ENCODE data around the gene BCS1L.

BCS1L gene

GRCh38 chr2:218659258-218659987 lies at the start of gene BCS1L, which contains the start of gene ZNF142:
TSS of gene BCS1L (plus strand) at chr2:218659683. CDS start at chr2:218660988, 1,305 bp downstream.
TSS of gene ZNF142 (minus strand) at chr2:218659623. CDS start at chr2:218656429, 3,194 bp downstream.
- DNase-seq = peak; percentile 92 to 93

- no peak for DNase-seq
Measured at GRCh38 chr2:218615868-218616315, 43.6 kb upstream of the BCS1L start.

GRCh38 chr2:218618102-218618860 lies 41.2 kb upstream of the BCS1L start:
- DNase-seq = no peak

GRCh38 chr2:218621007-218621406 lies 38.5 kb upstream of the BCS1L start:
- no peak for DNase-seq

GRCh38 chr2:218622606-218623365 lies 36.7 kb upstream of the BCS1L start:
- DNase-seq = no peak

- no peak for DNase-seq
Measured at GRCh38 chr2:218623366-218623705, 36.1 kb upstream of the BCS1L start.

- no peak for DNase-seq
Measured at GRCh38 chr2:218626369-218626768, 33.1 kb upstream of the BCS1L start.

GRCh38 chr2:218627939-218628338 lies 31.5 kb upstream of the BCS1L start:
- DNase-seq = no peak

GRCh38 chr2:218631837-218632236 lies 27.6 kb upstream of the BCS1L start:
- no peak for DNase-seq

GRCh38 chr2:218635719-218636118 lies 23.8 kb upstream of the BCS1L start:
- no peak for DNase-seq

- no peak for DNase-seq
Measured at GRCh38 chr2:218638372-218638771, 21.1 kb upstream of the BCS1L start.

GRCh38 chr2:218642121-218642656 lies 17.3 kb upstream of the BCS1L start:
- no peak for DNase-seq

GRCh38 chr2:218642786-218643185 lies 16.7 kb upstream of the BCS1L start:
- DNase-seq = no peak

GRCh38 chr2:218643751-218644310 lies 15.7 kb upstream of the BCS1L start:
- no peak for DNase-seq

GRCh38 chr2:218644721-218645120 lies 14.8 kb upstream of the BCS1L start:
- DNase-seq = no peak

- no peak for DNase-seq
Measured at GRCh38 chr2:218645126-218645525, 14.4 kb upstream of the BCS1L start.

- peak; percentile 58 to 63 for DNase-seq
Measured at GRCh38 chr2:218648088-218648786, 11.2 kb upstream of the BCS1L start.

- DNase-seq = no peak
Measured at GRCh38 chr2:218648787-218649100, 10.7 kb upstream of the BCS1L start.

GRCh38 chr2:218655751-218656150 lies 3.7 kb upstream of the BCS1L start:
- DNase-seq = no peak

GRCh38 chr2:218658671-218659257 lies 719 bp upstream of the BCS1L start:
- peak; percentile 28 to 44 for DNase-seq

- DNase-seq = no peak
Measured at GRCh38 chr2:218659988-218660358, 490 bp downstream of the BCS1L start.

GRCh38 chr2:218662377-218662776 lies 2.9 kb downstream of the BCS1L start:
- no peak for DNase-seq
